Endothelial cell of umbilical vein (primary cell): ENCODE measurements around the gene SPEM1. TPM values are rescaled to one million over a fixed set of nuclear protein-coding genes. Genes with fewer than 3 reads are reported as not detected.

Experiments
- BruUV-seq: library from RNA; stranded (reverse); fragments of 400-500 nt; replicated peaks from 2 replicates; lab custom pipeline; 2021; lab: Mats Ljungman, UMichigan
- CTCF ChIA-PET: fragments of 300-600, 350-600 bp; sonication (Branson Sonifier 250); formaldehyde crosslinking; loops from one replicate; lab custom pipeline; 2021; ENCODE audit warnings: antibody characterized with exemption, inconsistent platforms; lab: Charles Lee
- POLR2A ChIA-PET: fragments of 300-600, 350-600 bp; sonication (Branson Sonifier 250); formaldehyde crosslinking; loops from one replicate; lab custom pipeline; 2021; ENCODE audit warnings: antibody characterized with exemption, inconsistent platforms; lab: Charles Lee
- DNase-seq: peaks from one replicate; pipeline ENCODE4 v3.0.0-alpha.2; 2011; ENCODE audit warnings: low read depth, low spot score
- FAIRE-seq: peaks from 2 replicates; lab custom pipeline; 2011; peaks lifted over from hg19 to GRCh38; lab: Jason Lieb, UNC
- H2AFZ ChIP-seq: 2 replicates; pipeline ENCODE4 v1.6.0; 2012; ENCODE audit warnings: low read depth, low read length, control low read depth, inconsistent platforms
- H3K27ac ChIP-seq: 2 replicates; pipeline ENCODE4 v1.5.1; 2011; ENCODE audit warnings: low read depth, mild to moderate bottlenecking, control low read depth, low read length, moderate library complexity; ENCODE audit not compliant: insufficient read depth
- H3K27me3 ChIP-seq, 2 experiments: 2 replicates each; pipeline versions ENCODE4 v1.6.0 to v1.6.1; 2011; ENCODE audit warnings: low read length in 2 of 2, mixed read lengths in 1 of 2; ENCODE audit not compliant: control insufficient read depth in 2 of 2, insufficient read depth in 2 of 2
- H3K36me3 ChIP-seq, 2 experiments: 2 replicates in 1 of 2; 3 replicates in 1 of 2; pipeline ENCODE4 v1.5.1; 2011; ENCODE audit warnings: low read length in 2 of 2, mild to moderate bottlenecking in 1 of 2, moderate library complexity in 1 of 2; ENCODE audit not compliant: control insufficient read depth in 2 of 2, insufficient read depth in 2 of 2; ENCODE audit errors: extremely low read depth in 1 of 2
- H3K4me1 ChIP-seq: 3 replicates; pipeline ENCODE4 v1.5.1; 2011; ENCODE audit warnings: mild to moderate bottlenecking, low read length; ENCODE audit not compliant: control insufficient read depth, insufficient read depth; ENCODE audit errors: extremely low read depth
- H3K4me2 ChIP-seq: 2 replicates; pipeline ENCODE4 v1.6.1; 2011; ENCODE audit warnings: low read length, control low read depth, mixed read lengths; ENCODE audit not compliant: insufficient read depth
- H3K4me3 ChIP-seq, 3 experiments: fragments of 200-600 bp in 1 of 3; sonication (generic), shearing (Covaris generic) in 1 of 3; replicated peaks in 1 of 3; 2 replicates each; pipeline ENCODE4 v1.5.1; 2011 to 2016; ENCODE audit warnings: control low read depth in 3 of 3, low read length in 3 of 3, mild to moderate bottlenecking in 2 of 3, inconsistent platforms in 1 of 3, low read depth in 1 of 3, moderate library complexity in 1 of 3; ENCODE audit not compliant: insufficient read depth in 1 of 3
- H3K79me2 ChIP-seq: 2 replicates; pipeline ENCODE4 v1.6.0; 2012; ENCODE audit warnings: low read length, inconsistent platforms; ENCODE audit not compliant: control insufficient read depth, insufficient read depth
- H3K9ac ChIP-seq: replicated peaks from 2 replicates; pipeline ENCODE3; 2011; ENCODE audit warnings: low read length, control low read depth; ENCODE audit not compliant: insufficient read depth; ENCODE audit errors: extremely low read depth
- H3K9me1 ChIP-seq: replicated peaks from 3 replicates; pipeline ENCODE4 v1.6.0; 2011; ENCODE audit warnings: mild to moderate bottlenecking, low read length; ENCODE audit not compliant: control insufficient read depth, insufficient read depth; ENCODE audit errors: extremely low read depth
- H3K9me3 ChIP-seq: replicated peaks from 2 replicates; pipeline ENCODE4 v1.5.1; 2012; ENCODE audit warnings: low read length, inconsistent platforms; ENCODE audit not compliant: control insufficient read depth, insufficient read depth
- H4K20me1 ChIP-seq: replicated peaks from 2 replicates; pipeline ENCODE3; 2011; ENCODE audit warnings: mild to moderate bottlenecking, low read length; ENCODE audit not compliant: control insufficient read depth, insufficient read depth; ENCODE audit errors: extremely low read depth
- CTCF ChIP-seq, 2 donors: IDR thresholded peaks; 1 replicate in 1 of 2; 2 replicates in 1 of 2; pipeline ENCODE4 v1.5.1; 2011; ENCODE audit warnings: low read length in 2 of 2, mild to moderate bottlenecking in 2 of 2, moderate library complexity in 2 of 2, control low read depth in 1 of 2, inconsistent platforms in 1 of 2, low read depth in 1 of 2; ENCODE audit not compliant: insufficient read depth in 1 of 2; ENCODE audit errors: extremely low read depth in 1 of 2
- EZH2 ChIP-seq: IDR thresholded peaks from 2 replicates; pipeline ENCODE4 v1.6.1; 2012; ENCODE audit warnings: borderline replicate concordance, low read depth, mild to moderate bottlenecking, moderate library complexity, low read length, inconsistent platforms; ENCODE audit not compliant: severe bottlenecking
- FOS ChIP-seq: IDR thresholded peaks from 2 replicates; pipeline ENCODE4 v1.6.1; 2011; ENCODE audit warnings: mild to moderate bottlenecking, low read length, moderate library complexity, borderline replicate concordance; ENCODE audit not compliant: insufficient read depth
- GATA2 ChIP-seq: IDR thresholded peaks from 2 replicates; pipeline ENCODE4 v1.7.0; 2011; ENCODE audit warnings: low read depth, mild to moderate bottlenecking, moderate library complexity, mixed read lengths, low read length; ENCODE audit not compliant: insufficient read length, insufficient read depth
- JUN ChIP-seq: IDR thresholded peaks from 2 replicates; pipeline ENCODE4 v1.6.1; 2011; ENCODE audit warnings: borderline replicate concordance, low read depth; ENCODE audit not compliant: insufficient read length, insufficient read depth
- MYC ChIP-seq: IDR thresholded peaks from one replicate; pipeline ENCODE4 v1.6.1; 2011; ENCODE audit warnings: mild to moderate bottlenecking, low read depth, low read length
- POLR2A ChIP-seq: IDR thresholded peaks from 2 replicates; pipeline ENCODE4 v1.6.1; 2012; ENCODE audit warnings: low read depth, mild to moderate bottlenecking, control low read depth, low read length
- POLR2AphosphoS5 ChIP-seq: IDR thresholded peaks from 2 replicates; pipeline ENCODE4 v1.6.1; 2012; ENCODE audit warnings: low read depth, mild to moderate bottlenecking, control low read depth, low read length, moderate library complexity; ENCODE audit not compliant: insufficient read depth
- dilution Hi-C: fragments of 300-500 bp; cut with MboI; formaldehyde crosslinking; loops from one replicate; pipeline ENCODE4 v1.15.0; 2019; ENCODE audit warnings: low sequenced_read_pairs; ENCODE audit not compliant: extremely low pct_ligation_motif_present
- intact Hi-C: fragments of 100-400 bp; cut with micrococcal nuclease; formaldehyde crosslinking; loops from one replicate; pipeline ENCODE4 v1.10.0; 2022
- polyA plus RNA-seq, 4 experiments: library from polyadenylated mRNA; depleted of rRNA in 3 of 4; stranded (reverse) in 3 of 4; unstranded in 1 of 4; fragments of >200 nt; gene quantifications; 2 replicates each; pipeline versions ENCODE4 v1.2.1 to v1.2.3, GENCODE V29; 2011 to 2012; ENCODE audit warnings: missing spikeins in 1 of 4
- total RNA-seq: library from RNA; stranded (reverse); gene quantifications from 2 replicates; pipeline ENCODE4 v1.2.3, GENCODE V29; 2021
- TF ChIP-seq, protein P1 (sequence below): IDR thresholded peaks from 2 replicates; pipeline ENCODE4 v1.6.1; 2011; ENCODE audit not compliant: insufficient read depth, insufficient read length

SPEM1 gene
- total and polyA plus RNA-seq, 2 donors (not counting 3 experiments of a cell fraction or from before 2014, with no cell fraction given) = not detected

DNA sequence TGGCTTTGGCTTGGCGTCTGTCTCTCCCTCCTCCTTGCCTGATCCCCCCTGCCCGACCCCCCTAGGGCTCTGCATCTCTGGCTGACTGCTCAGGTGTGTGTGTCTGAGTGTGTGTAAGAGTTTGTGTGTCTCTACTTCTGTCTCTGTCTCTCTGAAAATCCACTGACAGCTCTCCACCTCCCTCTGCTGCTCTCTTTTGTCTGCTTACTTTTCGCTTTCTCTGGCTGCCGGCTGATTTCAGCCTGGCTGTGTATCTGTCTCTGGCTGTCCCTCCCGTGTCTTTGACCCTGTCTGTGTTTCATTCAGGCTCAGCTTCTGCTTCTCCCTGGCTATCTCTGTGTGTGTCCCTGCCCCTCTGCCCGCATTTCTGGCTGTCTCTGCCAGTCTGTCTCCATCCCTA, 3.8 kb upstream of the SPEM1 start:
- intact Hi-C loops = no loop called here

More for the DNA sequence above, 3.8 kb upstream of the SPEM1 start:
- Histone ChIP-seq H3K4me3 (no peak overlapping the region), H3K9ac (no peak overlapping the region), H3K9me1 (no peaks in the 10 kb centered on the region), H3K27ac (no peak overlapping the region), H3K4me2 (no peak overlapping the region), H3K27me3 (no peaks in the 10 kb centered on the region), H3K9me3 (no peaks in the 10 kb centered on the region), H3K36me3 (peaks cover 0 to 2% of the 10 kb centered on the region in 2 experiments), H3K79me2 (no peaks in the 10 kb centered on the region), H4K20me1 (no peaks in the 10 kb centered on the region), H3K4me1 (no peaks in the 10 kb centered on the region), H2AFZ (no peak overlapping the region)
- no peak for FAIRE-seq
- BruUV-seq = no TSS peak
- POLR2A ChIA-PET = no interaction called here
- dilution Hi-C loops = no loop called here
- CTCF ChIA-PET = interaction anchor here (1.2 to 2.2 kb wide), 2 partner anchors 12 to 60 kb away, joined by 5 to 6 read pairs; partner anchors contain the start of gene TMEM256
- no peak for DNase-seq
- TF ChIP-seq POLR2A (no peak), POLR2AphosphoS5 (no peak), CTCF (IDR thresholded peaks at IDR 0.05; ENCODE audit: extremely low read depth in 1 of 2, insufficient read depth in 1 of 2, low read depth in 1 of 2, low read length in 2 of 2) (no peak), JUN (no peak), MYC (no peak), GATA2 (no peak), EZH2 (no peak), FOS (no peak)
- TF ChIP-seq, protein P1, sequence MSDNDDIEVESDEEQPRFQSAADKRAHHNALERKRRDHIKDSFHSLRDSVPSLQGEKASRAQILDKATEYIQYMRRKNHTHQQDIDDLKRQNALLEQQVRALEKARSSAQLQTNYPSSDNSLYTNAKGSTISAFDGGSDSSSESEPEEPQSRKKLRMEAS = no peak
